ENCODE results near the gene ULBP3.

DNA sequence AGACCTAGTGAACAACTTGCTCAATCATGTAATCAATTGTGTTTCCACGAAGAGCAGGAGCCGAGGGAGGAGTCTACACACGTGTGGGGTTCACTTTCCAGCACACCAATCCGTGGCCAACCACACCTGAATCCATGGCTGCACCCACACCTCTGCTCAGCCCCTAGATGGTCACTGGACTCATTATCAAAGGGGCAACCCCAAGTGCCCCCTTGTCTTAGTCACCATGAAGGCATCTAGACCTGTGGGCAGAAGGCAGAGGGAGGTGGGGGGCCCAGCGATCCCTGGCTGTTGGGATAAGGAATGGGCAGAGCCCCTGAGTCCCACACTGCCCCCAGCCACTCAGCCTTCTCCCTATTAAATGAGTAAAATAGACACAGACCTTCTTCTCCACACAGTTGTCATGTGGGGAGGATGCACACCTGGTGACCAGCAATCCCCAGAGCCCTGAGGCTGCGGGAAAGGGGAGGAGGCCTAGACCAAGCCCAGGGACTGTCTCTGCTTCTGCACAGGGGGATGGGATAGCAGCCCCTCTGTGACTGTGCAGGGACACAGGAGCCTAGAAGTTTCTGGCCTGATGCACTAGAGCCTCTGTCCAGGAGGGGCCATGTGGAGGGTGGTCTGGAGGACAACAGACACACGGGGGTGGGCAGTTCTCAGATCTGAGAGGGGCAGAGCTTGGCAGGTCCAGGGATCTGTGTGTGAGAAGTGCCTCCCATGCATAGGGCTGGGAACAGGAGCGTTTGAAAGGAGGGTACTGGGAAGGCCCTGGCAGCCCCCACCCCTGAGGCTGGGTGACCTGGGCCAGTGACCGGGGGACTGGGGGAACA, 41.7 kb downstream of the ULBP3 start:
- TF ChIP-seq, protein P1, sequence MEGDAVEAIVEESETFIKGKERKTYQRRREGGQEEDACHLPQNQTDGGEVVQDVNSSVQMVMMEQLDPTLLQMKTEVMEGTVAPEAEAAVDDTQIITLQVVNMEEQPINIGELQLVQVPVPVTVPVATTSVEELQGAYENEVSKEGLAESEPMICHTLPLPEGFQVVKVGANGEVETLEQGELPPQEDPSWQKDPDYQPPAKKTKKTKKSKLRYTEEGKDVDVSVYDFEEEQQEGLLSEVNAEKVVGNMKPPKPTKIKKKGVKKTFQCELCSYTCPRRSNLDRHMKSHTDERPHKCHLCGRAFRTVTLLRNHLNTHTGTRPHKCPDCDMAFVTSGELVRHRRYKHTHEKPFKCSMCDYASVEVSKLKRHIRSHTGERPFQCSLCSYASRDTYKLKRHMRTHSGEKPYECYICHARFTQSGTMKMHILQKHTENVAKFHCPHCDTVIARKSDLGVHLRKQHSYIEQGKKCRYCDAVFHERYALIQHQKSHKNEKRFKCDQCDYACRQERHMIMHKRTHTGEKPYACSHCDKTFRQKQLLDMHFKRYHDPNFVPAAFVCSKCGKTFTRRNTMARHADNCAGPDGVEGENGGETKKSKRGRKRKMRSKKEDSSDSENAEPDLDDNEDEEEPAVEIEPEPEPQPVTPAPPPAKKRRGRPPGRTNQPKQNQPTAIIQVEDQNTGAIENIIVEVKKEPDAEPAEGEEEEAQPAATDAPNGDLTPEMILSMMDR (conservative IDR thresholded peaks at IDR 0.05; ENCODE audit: low read length): no peak
- TF ChIP-seq EZH2phosphoT487 (IDR thresholded peaks at IDR 0.05; ENCODE audit: borderline replicate concordance): no peak
